Measurements from ENCODE around the gene CATSPERD.

DNA sequence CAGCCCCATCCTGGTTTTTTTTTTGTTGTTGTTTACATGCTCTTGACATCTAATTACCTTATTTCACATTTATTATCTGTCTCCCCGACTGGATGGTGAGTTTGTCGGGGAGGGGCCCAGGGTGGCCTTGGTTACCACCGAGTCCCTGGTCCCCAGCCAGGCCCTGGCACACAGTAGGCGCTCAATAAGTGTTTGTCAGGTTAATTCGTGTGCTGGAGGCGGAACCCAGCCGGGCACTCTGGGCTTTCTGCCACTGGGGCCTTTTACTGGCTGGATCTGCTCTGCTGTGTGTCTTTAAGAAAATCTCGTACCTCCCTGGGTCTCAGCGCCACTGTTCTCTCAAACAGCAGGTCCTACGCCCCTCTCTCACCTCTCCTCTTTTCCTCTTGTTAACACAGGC, 89.0 kb downstream of the CATSPERD start:
- TF ChIP-seq, protein P1, sequence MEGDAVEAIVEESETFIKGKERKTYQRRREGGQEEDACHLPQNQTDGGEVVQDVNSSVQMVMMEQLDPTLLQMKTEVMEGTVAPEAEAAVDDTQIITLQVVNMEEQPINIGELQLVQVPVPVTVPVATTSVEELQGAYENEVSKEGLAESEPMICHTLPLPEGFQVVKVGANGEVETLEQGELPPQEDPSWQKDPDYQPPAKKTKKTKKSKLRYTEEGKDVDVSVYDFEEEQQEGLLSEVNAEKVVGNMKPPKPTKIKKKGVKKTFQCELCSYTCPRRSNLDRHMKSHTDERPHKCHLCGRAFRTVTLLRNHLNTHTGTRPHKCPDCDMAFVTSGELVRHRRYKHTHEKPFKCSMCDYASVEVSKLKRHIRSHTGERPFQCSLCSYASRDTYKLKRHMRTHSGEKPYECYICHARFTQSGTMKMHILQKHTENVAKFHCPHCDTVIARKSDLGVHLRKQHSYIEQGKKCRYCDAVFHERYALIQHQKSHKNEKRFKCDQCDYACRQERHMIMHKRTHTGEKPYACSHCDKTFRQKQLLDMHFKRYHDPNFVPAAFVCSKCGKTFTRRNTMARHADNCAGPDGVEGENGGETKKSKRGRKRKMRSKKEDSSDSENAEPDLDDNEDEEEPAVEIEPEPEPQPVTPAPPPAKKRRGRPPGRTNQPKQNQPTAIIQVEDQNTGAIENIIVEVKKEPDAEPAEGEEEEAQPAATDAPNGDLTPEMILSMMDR (IDR thresholded peaks at IDR 0.05): no peak
- TF ChIP-seq POLR2AphosphoS5 (IDR thresholded peaks at IDR 0.05) (no peak), POLR2A (IDR thresholded peaks at IDR 0.05) (no peak), EP300 (IDR thresholded peaks at IDR 0.05) (no peak)

All from gastroesophageal sphincter (tissue), 3 donors.